Measurements from ENCODE around the gene PARD6G. TPM values are rescaled to one million over a fixed set of nuclear protein-coding genes. Genes with fewer than 3 reads are reported as not detected.

Gene PARD6G
- total RNA-seq, 1 donor from 2014 or later: 29.6 TPM

DNA sequence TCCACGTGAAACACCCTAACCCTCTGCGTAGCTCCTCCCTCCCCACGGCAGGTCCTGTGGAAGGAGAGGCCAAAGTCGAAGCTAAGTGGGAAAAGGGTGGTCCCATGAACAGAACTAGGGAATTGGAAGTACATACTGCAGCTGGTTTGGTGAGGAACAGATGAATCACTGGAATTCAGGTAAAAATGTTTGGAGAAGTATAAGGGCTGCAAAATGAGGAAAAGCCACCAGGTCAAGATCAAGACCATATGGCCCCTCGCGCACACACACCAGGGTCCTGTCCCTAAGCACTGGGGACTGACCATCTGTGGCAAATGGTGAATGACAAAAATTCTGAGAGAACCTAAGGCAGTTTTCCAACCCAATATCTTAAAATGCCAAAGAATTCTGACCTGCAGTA lies 3.1 kb downstream of the PARD6G start:
- no peak overlapping the region for H3K27ac ChIP-seq (ENCODE audit: low read depth, low read length)
- H2AFZ ChIP-seq (ENCODE audit: low read depth, low read length): no peak overlapping the region
- peaks cover 5% of the 10 kb centered on the region for H3K4me1 Mint-ChIP-seq (ENCODE audit: low read depth, unreplicated experiment)
- peaks cover 36% of the 10 kb centered on the region for H4K20me1 ChIP-seq (ENCODE audit: insufficient read depth, low read length)
- H3K36me3 Mint-ChIP-seq (ENCODE audit: low read depth, unreplicated experiment): peaks cover 8% of the 10 kb centered on the region
- H3K27ac Mint-ChIP-seq (ENCODE audit: unreplicated experiment): no peak overlapping the region
- no peaks in the 10 kb centered on the region for H3K27me3 Mint-ChIP-seq (ENCODE audit: low read depth, unreplicated experiment)
- no peak overlapping the region for H3K4me3 ChIP-seq (ENCODE audit: insufficient read depth, low read depth, low read length)
- TF ChIP-seq EZH2 (IDR thresholded peaks at IDR 0.05; ENCODE audit: insufficient read depth, low read length): no peak
- TF ChIP-seq, protein P1, sequence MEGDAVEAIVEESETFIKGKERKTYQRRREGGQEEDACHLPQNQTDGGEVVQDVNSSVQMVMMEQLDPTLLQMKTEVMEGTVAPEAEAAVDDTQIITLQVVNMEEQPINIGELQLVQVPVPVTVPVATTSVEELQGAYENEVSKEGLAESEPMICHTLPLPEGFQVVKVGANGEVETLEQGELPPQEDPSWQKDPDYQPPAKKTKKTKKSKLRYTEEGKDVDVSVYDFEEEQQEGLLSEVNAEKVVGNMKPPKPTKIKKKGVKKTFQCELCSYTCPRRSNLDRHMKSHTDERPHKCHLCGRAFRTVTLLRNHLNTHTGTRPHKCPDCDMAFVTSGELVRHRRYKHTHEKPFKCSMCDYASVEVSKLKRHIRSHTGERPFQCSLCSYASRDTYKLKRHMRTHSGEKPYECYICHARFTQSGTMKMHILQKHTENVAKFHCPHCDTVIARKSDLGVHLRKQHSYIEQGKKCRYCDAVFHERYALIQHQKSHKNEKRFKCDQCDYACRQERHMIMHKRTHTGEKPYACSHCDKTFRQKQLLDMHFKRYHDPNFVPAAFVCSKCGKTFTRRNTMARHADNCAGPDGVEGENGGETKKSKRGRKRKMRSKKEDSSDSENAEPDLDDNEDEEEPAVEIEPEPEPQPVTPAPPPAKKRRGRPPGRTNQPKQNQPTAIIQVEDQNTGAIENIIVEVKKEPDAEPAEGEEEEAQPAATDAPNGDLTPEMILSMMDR (IDR thresholded peaks at IDR 0.05; ENCODE audit: insufficient read depth, low read depth, low read length): no peak
- peaks cover 6% of the 10 kb centered on the region for H3K4me1 ChIP-seq (ENCODE audit: insufficient read depth, low read length)
- no peaks in the 10 kb centered on the region for H3K36me3 ChIP-seq (ENCODE audit: insufficient read depth, low read length)
- H3K79me2 ChIP-seq (ENCODE audit: insufficient read depth, low read length): peaks cover 11% of the 10 kb centered on the region
- no peak overlapping the region for H3K4me3 Mint-ChIP-seq (ENCODE audit: unreplicated experiment)
- no peaks in the 10 kb centered on the region for H3K9me3 Mint-ChIP-seq (ENCODE audit: unreplicated experiment)
- no peaks in the 10 kb centered on the region for H3K27me3 ChIP-seq (ENCODE audit: insufficient read depth, low read length)
- no peaks in the 10 kb centered on the region for H3K9me3 ChIP-seq (ENCODE audit: insufficient read depth, low read depth, low read length)
- no peak overlapping the region for H3K4me2 ChIP-seq (ENCODE audit: low read length)
- no peak overlapping the region for H3K9ac ChIP-seq (ENCODE audit: low read length)
- FAIRE-seq (no peak), DNase-seq (ENCODE audit: low read depth) (no peak)

DNA sequence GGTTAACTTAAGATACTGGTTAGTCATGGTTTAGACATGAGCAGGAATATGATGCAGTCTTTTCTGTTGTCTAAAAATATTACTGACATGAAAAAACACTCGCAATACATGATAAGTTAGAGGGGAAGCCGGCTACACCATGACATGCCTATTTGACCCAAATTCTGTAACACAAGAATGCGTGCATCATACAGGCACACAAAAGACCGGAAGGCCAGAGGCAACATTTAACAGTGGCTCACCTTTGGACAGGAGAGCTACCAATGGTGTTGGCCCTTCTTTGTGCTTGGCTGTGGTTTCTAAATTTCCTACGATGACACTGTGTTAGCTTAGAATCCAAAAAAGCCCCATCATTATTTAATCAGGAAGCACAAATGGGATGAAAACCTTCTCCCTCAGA lies 4.1 kb downstream of the PARD6G start:
- Histone ChIP-seq H3K36me3 (ENCODE audit: insufficient read depth, low read length) (no peaks in the 10 kb centered on the region), H2AFZ (ENCODE audit: low read depth, low read length) (no peak overlapping the region), H4K20me1 (ENCODE audit: insufficient read depth, low read length) (peaks cover 36% of the 10 kb centered on the region), H3K4me2 (ENCODE audit: low read length) (no peak overlapping the region), H3K9ac (ENCODE audit: low read length) (no peak overlapping the region), H3K27ac (ENCODE audit: low read depth, low read length) (no peak overlapping the region), H3K4me3 (ENCODE audit: insufficient read depth, low read depth, low read length) (no peak overlapping the region), H3K27me3 (ENCODE audit: insufficient read depth, low read length) (no peaks in the 10 kb centered on the region), H3K9me3 (ENCODE audit: insufficient read depth, low read depth, low read length) (no peaks in the 10 kb centered on the region), H3K4me1 (ENCODE audit: insufficient read depth, low read length) (peaks cover 6% of the 10 kb centered on the region), H3K79me2 (ENCODE audit: insufficient read depth, low read length) (peaks cover 11% of the 10 kb centered on the region)
- Mint-ChIP-seq H3K9me3 (ENCODE audit: unreplicated experiment) (no peaks in the 10 kb centered on the region), H3K4me1 (ENCODE audit: low read depth, unreplicated experiment) (peaks cover 5% of the 10 kb centered on the region), H3K4me3 (ENCODE audit: unreplicated experiment) (no peak overlapping the region), H3K36me3 (ENCODE audit: low read depth, unreplicated experiment) (peaks cover 8% of the 10 kb centered on the region), H3K27me3 (ENCODE audit: low read depth, unreplicated experiment) (no peaks in the 10 kb centered on the region), H3K27ac (ENCODE audit: unreplicated experiment) (no peak overlapping the region)
- FAIRE-seq: no peak
- no peak for DNase-seq (ENCODE audit: low read depth)
- no peak for TF ChIP-seq EZH2 (IDR thresholded peaks at IDR 0.05; ENCODE audit: insufficient read depth, low read length)
- TF ChIP-seq, protein P1 (IDR thresholded peaks at IDR 0.05; ENCODE audit: insufficient read depth, low read depth, low read length): no peak

DNA sequence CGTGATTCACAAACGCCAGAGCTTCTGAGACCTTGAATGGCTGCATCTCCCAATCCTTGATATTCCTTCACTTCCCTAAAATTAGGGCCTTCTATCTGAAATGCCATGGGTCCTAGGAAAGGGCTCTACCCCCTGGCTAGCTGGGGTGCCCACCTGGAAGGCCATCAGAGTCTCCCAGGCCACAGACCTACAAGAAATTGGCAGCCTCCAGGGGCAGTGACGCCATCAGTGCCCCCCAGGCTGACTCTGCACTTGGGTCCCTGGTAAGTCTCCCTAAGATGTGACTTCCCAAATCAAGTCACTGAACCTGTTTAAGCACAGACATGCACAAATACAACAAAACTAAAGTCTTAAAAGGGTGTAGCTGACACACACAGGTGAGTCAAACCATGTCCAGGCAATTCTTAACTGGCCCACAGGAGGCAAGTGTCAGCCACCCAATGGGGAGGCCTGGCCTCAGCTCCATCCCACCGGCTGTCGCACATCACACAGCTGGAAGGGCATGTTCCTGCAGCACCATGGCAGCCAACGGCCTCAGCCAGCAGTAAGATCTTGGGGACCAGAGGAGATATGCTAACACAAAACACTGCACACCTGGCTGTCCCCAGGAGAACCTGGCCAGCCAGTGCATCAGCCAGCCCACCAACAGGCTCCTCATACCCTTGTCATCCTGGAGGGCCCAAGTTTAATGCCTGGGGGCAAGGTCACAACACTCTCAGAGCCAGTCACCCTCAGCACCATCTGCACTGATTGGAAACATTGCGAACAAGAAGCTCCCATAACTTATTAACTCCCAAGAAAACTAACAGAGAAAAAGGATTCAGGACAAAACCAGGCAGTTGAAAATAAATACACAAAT lies 5.2 kb downstream of the PARD6G start:
- H3K9me3 ChIP-seq (ENCODE audit: insufficient read depth, low read depth, low read length): no peaks in the 10 kb centered on the region
- TF ChIP-seq, protein P1 (IDR thresholded peaks at IDR 0.05; ENCODE audit: insufficient read depth, low read depth, low read length): no peak
- TF ChIP-seq EZH2 (IDR thresholded peaks at IDR 0.05; ENCODE audit: insufficient read depth, low read length): no peak
- no peaks in the 10 kb centered on the region for H3K27me3 ChIP-seq (ENCODE audit: insufficient read depth, low read length)
- no peak overlapping the region for H3K9ac ChIP-seq (ENCODE audit: low read length)
- H3K27ac ChIP-seq (ENCODE audit: low read depth, low read length): no peak overlapping the region
- FAIRE-seq (no peak), DNase-seq (ENCODE audit: low read depth) (no peak)
- H2AFZ ChIP-seq (ENCODE audit: low read depth, low read length): no peak overlapping the region
- peaks cover 5% of the 10 kb centered on the region for H3K4me1 Mint-ChIP-seq (ENCODE audit: low read depth, unreplicated experiment)
- no peak overlapping the region for H3K27ac Mint-ChIP-seq (ENCODE audit: unreplicated experiment)
- H3K4me3 Mint-ChIP-seq (ENCODE audit: unreplicated experiment): no peak overlapping the region
- H3K27me3 Mint-ChIP-seq (ENCODE audit: low read depth, unreplicated experiment): no peaks in the 10 kb centered on the region
- H3K4me1 ChIP-seq (ENCODE audit: insufficient read depth, low read length): peaks cover 3% of the 10 kb centered on the region
- H3K36me3 Mint-ChIP-seq (ENCODE audit: low read depth, unreplicated experiment): peaks cover 8% of the 10 kb centered on the region
- peaks cover 36% of the 10 kb centered on the region for H4K20me1 ChIP-seq (ENCODE audit: insufficient read depth, low read length)
- peaks cover 11% of the 10 kb centered on the region for H3K79me2 ChIP-seq (ENCODE audit: insufficient read depth, low read length)
- no peaks in the 10 kb centered on the region for H3K36me3 ChIP-seq (ENCODE audit: insufficient read depth, low read length)
- H3K4me3 ChIP-seq (ENCODE audit: insufficient read depth, low read depth, low read length): no peak overlapping the region
- no peak overlapping the region for H3K4me2 ChIP-seq (ENCODE audit: low read length)
- no peaks in the 10 kb centered on the region for H3K9me3 Mint-ChIP-seq (ENCODE audit: unreplicated experiment)

All from astrocyte (in vitro differentiated cells and primary cell).